ENCODE measurements around the gene KYAT1.

Gene KYAT1

DNA sequence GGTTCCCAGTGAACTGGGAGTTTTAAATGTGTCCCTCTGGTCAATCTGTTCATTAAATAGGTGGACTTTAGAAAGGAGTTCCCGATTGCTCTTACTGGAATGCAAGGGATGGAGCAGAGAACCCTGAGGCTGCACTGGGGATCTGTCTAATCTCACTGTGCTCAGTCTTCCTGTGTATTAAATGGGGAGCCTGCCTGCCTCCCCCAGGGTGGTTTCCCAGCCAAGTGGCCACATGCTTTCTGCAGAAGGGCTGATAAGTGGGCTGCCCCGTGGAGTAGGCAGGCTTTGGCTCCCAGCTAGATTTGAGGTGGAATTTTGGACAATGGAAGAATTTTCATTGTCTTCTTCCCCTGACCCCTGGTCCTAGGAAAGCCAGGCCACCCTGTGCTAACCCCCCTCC lies 25.0 kb upstream of the KYAT1 start:
- DNase-seq = no peak

DNA sequence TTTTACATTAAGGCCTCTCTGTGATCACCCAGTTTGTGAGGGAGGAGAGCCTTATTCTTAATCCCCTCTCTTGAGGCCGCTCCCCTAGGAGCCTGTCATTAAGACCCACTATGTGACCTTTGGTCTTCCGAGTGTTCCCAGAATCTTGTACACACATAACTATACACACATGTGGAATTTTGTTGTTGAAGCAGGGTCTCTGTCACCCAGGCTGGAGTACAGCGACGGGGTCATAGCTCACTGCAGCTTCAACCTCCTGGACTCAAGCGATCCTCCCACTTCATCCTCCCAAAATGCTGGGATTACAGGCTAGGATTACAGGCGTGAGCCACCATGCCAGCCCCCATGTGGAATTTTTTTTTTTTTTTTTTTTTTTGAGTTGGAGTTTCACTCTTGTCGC lies 24.2 kb upstream of the KYAT1 start:
- DNase-seq = no peak

DNA sequence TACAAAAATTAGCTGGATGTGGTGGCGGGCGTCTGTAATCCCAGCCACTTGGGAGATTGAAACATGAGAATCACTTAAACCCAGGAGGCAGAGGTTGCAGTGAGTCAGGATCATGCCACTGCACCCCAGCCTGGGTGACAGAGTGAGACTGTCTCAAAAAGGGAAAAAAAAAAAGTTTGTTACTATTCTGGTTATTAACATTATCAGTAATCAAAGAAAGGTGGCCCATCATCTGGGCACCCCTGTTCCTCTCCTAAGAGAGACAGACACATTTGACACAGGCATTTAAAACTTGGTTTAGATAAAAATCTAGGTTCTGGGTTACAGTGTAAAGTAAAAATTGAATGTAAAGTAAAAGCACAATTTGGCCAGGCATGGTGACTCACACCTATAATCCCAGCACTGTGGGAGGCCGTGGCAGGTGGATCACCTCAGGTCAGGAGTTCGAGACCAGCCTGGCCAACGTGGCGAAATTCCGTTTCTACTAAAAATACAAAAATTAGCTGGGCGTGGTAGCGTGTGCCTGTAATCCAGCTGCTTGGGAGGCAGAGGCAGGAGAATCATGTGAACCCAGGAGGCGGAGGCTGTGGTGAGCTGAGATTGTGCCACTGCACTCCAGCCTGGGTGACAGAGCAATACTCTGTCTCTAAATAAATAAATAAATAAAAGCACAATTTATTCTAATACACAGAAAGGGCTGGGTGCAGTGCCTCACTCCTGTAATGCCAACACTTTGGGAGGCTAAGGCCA lies 22.3 kb upstream of the KYAT1 start:
- no peak for DNase-seq

DNA sequence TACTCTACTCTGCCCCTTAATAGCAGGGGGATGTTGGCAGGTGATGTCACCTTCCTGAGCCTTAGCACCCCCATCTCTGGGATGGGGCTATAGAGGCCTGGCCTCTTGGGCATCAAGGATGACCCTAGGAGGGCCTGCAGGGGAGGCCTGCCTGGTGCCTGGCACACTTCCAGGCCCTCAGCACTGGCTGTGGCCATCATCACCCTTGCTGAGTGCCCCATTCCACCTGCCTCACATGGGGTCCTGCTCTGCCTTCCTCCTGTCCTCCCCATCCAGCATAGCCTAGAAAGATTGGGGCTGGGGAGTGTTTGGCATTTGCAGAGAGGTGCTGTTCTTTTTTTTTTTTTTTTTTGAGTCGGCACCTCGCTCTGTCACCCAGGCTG lies 21.3 kb upstream of the KYAT1 start:
- no peak for DNase-seq

DNA sequence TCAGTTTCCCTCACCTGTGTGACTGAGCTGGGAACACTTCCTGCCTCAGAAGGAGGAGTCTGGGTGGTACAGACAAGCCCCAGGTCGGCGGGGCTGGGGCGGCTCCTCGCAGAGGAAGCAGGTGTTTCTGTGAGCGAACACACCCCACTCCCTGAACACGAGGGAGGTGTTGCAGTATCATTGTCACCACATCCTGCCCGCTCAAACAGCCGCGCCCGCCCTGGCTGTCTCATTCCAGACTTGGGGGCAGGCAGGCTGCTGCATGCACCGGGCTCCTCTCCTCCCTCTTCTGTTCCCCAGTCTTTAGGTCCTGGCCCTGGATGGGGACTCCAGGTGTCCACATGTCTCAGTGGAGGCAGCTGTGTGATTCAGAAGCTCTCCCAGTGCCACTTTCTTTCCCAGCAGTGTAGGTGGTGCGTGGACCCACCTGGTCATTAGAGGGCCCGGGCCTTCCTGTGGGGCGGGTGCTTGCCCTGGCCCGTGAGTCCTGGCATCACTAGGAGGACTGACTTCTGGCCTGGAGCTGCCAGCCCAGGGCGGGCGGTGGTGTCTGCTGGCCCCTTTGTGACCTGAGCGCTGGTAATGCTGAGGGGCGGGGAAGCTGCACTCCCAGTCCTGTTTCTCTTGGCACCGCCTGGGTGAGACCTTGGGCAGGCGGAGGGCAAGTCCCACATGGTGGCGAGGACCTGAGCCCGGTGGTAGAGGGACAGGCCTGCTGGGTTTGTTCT lies 20.8 kb upstream of the KYAT1 start:
- DNase-seq = no peak

DNA sequence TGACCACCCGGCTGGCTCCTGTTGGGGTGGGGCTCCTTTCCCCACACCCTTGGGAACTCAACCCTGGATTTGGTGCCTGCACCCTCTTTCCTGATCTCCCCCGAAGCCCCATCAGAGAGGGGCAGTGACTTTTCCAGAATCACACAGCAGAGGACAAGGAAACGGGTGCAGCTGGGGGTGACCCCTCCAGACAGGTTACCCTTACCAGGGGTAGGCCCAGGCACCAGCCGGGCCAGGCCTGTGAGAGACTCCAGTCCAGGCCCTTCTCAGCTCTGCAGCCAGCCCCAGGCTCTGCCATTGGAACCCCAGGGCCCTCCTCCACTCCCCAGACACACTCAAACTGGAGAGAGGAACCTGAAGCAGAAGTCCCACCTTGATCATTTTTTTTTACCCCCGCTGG lies 20.1 kb upstream of the KYAT1 start:
- DNase-seq = no peak

DNA sequence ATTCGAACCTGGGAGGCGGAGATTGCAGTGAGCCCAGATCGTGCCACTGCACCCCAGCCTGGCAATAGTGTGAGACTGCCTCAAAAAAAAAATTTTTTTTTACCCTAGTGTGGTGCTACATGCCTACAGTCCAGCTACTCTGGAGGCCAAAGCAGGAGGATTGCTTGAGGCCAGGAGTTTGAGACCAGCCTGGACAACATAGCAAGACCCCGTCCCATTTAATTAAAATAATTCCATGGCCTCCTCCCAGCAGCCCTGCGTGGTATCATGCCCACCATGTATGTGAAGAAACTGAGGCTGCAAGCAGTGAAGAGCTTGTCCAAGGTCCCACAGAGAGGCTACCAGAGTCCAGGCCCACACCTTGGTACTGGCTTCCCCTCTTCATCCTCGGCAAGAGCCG lies 19.6 kb upstream of the KYAT1 start:
- DNase-seq = no peak

DNA sequence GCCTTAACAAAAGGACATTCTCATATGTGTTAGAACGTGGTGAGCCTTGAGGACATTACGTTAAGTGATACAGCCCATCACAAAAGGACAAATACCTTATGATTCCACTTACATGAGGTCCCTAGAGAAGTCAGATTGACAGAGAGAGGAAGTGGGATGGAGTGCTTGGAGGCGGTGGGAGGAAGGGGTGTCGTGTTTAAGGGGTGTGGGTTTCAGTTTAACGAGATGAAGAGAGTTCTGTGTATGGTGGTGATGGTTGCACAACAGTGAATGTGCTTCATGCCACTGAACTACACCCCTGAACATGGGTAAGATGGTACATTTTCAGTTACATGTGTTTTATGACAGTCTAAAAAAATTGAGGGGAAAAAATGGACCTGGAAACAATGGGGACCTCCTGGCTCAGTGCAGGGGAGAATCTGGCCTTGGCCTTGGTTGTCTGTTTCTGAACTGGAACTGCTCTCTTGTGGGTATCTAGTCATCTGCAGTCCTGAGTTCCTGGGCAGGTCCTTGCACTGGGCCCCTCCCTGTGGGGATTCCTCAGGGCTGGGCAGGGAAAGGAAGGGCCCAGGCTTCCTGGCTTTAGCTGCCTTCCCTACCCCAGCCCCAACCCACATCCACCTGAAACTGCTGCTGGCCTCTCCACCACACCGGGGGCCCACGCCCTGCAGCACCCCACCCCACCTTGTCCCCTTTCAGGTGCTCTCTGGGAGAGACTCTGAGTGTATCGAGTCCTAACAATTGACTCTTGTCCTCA lies 18.0 kb upstream of the KYAT1 start:
- no peak for DNase-seq

DNA sequence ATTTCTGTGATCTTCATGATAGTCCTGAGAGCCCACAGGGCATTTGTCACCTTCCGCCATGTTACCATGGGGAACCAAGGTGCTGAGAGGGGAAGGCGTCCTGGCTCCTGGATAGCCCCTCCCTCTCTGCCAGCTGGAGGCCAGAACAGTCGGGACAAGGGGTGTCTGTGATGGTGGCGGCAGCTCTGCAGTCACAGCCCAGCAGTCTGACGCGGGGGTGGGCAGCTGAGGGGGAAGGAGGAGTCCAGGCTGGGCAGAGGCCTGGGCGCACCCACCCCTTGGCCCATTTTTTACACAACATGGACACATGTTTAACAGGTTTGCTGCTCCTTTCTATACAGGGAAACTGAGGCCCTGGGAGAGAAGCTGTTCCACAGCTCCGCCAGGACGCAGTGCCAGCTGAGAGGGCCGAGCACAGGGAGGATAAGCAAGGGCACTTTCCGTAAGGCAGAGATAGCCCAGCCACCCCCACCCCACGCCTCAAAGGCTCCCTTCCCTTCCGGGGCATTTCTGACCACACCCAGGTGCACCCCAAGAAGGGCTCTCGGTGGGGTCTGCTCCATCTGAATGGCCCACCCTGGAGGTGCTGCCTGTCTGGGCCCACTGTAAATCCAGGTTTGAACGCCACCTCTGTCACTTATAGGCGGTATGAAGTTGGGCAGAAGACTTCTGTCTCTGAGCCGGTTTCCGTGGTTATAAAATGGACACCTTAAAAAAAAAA lies 17.3 kb upstream of the KYAT1 start:
- DNase-seq = no peak

DNA sequence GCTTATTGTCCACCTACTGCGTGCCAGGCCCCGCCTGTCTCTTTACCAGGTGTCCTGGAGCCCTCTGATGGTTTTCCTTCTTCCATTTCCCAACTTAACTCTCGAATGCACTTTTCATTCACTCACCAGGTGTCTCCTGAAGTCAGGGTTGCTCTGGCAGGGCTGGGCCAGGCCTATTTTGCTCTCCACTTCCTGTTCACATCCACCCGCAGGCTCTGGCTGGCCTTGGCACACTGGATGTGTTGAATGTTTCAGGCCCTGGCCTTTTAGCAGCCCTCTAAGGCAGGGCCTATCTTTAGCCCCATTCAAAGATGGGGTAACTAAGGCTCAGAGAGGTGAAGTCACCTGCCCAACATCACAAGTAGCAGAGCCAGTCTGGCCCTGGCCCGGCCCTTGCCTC lies 16.6 kb upstream of the KYAT1 start:
- DNase-seq = no peak

DNA sequence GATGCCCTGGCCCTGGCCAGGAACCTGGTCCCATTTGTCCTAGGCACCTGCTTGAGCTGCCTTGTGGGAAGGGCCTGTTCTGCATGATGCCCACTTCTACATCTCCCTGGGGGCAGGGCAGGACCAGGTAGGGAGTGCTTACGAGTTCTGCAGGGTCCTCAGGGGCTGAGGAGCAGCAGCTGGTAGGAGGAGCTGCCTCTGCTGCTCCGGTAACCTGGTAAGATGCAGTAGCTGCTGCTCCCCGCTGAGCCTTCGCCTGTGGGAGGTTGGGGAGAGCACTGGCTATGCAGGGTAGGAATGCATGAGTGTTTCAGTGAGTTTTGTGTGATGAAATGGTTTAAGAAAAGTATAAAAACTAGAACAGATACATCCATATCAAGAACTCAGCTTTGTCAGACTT lies 13.8 kb upstream of the KYAT1 start:
- peak; percentile 95 for DNase-seq

DNA sequence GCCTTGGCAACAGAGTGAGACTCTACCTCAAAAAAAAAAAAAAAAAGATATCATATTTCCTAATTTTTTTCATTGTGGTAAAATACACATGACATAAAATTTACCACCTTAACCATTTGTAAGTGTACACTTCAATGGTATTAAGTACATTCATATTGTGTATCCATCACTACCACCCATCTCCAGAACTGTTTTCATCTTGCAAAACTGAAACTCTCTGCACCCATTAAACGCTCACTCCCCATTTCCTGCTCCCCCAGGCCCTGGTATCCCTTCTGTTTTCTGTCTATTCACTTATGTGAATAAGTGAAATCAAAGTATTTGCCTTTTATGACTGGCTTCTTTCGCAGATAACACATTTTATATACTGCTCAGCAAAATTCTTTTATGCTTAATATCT lies 13.0 kb upstream of the KYAT1 start:
- DNase-seq = no peak

DNA sequence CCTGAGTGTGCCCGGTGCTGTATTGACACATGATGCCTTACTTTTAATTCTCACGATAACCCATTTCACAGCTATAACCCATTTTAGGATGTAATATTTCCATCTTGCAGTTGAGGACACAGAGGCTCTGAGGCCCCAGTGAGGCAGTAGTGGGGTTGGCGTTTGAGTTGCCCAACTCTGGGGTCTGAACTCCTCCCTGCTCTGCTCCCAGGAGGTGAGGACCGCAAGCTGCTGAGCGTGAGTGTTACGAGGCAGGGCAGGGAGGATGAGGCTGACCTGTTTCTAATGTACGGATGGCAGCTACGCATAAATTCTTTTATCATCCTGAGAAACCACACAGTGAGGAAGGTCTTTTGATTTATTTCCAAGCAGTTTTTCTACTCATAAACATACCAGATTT lies 11.6 kb upstream of the KYAT1 start:
- no peak for DNase-seq

DNA sequence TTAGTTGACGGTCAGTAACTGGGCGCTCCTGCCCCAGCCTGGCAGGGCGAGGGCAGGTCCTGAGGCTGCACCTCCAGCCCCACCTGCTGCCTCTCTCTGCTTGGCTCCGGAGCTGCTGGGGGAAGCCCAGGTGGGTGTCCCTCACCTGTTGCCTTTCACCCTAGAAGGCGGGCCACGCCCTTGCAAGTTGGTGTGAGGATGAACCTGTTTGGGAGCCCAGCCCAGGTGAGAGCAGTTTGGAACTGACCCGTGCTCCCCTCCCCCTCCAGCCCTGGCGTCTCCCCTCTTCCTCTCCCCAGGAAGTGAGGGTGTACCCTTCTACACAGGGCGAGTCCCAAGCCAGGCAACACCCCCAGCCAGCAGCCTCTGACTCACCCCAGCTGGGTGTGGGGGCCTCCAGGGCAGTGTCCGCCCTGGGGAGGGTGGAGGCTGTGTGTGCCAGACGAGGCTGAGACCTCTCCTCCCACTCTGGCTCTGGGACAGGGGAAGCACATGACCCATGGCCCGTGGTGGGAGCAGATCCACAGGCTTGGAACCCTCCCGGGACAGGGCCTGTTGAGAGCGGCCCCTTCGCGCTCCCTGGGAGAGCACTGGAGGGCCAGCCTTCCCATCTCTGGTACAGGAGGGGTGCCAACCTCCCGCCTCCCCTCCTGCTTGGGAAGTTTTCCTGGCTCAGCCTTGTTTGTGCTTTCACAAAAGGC lies 10.6 kb upstream of the KYAT1 start:
- no peak for DNase-seq

DNA sequence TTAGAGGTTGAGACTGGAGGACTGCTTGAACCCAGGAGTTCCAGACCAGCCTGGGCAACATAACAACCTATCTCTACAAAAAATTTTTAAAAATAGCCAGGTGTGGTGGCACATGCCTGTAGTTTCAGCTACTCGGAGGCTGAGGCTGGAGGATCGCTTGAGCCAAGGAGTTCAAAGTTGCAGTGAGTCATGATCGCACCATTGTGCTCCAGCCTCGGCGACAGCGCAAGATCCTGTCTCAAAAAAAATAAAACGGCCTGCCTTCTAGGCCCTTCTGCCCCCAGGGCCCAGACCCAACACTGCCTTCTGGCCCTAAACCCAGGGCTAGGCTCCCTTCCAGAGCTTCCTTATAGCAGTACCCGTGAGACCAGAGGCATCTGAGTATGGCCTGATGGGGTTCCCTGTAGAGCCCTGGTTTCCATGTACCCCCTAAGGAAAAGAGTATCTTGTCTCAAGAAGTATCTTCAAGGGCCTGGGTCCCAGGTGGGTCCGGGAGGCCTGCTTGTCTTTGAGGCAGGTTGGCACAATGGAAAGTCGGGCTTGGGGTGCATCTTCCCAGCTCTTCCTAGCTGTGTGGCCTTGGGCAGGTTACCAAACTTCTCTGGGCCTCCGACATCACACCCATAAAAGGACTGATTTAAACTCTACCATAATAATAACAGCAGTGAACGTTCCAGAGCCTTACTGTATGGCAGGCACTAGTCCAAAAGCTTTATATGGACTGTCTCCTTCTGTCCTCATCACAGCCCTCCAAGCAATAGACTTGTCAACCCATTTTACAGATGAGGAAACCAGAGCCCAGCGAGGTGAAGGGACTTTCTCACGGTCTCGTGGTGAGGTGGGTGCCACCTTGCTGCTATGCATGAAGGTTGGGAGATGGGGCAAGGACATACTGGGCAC lies 9.8 kb upstream of the KYAT1 start:
- DNase-seq = no peak

DNA sequence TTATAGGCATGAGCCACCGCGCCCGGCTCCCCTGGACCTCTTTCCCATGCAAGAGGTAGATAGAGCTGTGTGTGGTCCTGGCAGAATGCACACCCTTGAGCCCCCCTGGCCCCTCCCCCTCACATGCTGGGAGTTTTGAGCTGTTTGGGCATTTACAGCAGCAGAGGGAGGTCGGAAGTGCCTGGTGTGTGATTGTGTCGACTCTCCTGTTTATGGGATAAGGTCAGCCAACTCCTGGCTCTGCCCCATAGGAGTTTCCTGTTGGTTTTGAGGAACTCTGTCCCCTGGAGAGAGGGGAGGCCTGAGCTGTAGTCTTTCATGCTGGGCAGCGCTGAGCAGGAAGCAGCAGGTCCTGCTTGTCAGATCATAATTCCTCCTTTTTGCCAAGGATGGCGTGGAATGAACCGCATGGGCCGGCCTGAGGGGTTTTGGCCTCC lies 6.2 kb upstream of the KYAT1 start:
- DNase-seq = no peak

DNA sequence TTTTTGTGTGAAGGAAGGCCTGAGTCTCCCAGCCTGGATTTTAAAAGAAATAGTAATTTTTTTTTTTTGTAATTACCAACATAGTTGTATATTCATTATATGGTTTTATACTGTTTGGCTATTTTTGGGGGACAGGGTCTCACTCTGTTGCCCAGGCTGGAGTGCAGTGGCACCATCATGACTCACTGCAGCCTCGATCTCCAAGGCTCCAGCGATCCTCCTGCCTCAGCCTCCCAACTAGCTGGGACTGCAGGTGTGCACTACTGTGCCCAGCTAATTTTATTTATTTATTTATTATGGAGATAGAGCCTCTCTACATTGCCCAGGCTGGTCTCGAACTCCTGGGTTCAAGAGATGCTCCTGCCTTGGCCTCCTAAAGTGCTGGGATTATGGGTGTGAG lies 5.3 kb upstream of the KYAT1 start:
- no peak for DNase-seq

DNA sequence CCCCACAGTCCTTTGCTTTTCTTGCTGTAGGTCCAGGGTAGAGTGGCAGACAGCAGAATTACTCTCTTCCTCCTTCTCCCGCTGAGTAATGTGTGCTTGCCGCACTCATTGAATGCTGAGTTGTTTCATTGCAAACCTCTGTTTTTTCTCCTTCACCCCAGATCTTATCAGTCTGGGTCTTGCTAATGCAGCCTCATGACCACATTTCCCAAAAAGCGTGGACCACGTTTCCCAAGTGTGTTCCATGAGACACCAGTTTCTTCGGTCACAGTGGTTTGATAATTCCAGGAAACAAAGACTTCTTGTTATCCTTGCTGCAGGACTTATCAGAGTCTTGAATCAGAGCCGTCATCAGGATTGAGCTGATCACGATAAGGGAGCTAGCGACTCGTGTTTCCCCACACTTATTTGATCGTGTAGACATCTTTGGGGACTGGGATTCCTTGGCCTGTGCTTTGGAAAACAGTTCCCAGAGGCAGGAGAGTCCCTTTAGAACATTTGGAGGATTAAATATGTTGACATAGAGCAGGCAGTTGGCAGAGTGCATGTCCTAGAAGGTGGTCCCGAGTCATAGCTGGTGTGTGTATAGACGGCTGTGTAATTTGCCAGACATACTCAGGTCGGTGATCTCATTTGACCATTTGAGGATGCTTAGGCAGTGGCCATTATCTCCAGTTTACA lies 4.6 kb upstream of the KYAT1 start:
- DNase-seq = no peak

DNA sequence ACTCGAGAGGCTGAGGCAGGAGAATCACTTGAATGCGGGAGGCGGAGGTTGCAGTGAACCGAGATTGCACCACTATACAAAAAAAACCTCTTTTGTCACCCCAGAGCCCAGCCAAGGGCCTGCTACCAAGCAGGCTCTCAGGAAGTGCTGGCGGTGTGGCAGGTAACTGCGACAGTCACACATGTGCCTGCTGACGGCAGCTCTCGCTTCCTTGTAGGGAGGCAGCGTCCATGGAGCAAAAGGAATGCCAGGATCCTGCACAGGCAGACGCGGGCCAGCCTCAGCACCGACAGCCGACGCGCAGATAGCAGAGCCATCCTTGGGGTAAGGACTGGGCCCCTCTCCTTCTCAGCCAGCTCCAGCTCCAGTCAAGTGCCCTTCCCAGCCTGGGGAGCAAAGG lies 4.0 kb upstream of the KYAT1 start:
- no peak for DNase-seq

DNA sequence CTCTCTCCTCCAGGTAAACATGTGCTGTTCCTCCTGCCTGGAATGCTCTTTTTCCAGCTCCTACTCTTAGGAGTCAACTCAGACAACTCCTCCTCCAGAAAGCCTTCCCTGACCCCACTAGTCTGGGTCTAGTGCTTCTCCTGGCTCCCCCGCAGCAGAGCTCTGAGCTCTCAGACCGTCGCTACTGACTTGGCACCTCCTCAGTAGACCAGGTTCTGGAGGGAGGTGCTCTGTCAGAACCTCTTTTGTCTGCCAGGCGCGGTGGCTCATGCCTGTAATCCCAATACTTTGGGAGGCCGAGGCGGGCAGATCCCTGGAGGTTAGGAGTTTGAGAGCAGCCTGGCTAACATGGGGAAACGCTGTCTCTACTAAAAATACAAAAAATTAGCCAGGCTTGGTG lies 3.6 kb upstream of the KYAT1 start:
- DNase-seq = no peak

DNA sequence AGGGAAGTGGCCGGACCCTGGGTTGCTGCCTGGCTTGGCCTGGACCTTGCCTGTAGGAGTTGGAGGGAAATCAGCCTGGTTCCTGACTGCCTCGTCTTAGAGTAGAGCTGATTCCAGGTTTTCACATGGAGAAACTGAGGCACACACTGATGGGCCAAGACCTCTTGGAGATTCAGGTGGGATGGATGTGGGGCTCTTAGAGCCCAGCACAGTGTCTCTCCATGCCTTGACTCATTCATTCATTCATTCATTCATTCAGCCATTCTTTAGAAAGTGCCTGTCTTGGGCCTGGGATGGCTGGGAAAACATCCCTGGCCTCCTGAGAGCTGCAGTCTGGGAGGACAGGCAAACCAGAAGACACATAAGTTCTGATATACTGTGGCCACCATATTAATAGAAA lies 2.4 kb upstream of the KYAT1 start:
- DNase-seq = no peak
